Astrocyte (in vitro differentiated cells and primary cell): ENCODE results near the gene BSG.

ENCODE experiments used
- EZH2 ChIP-seq: IDR thresholded peaks from 2 replicates; pipeline ENCODE4 v1.6.1; 2012; ENCODE audit warnings: mild to moderate bottlenecking, low read length, inconsistent platforms; ENCODE audit not compliant: insufficient read depth
- TF ChIP-seq, protein P1 (sequence below): IDR thresholded peaks from 2 replicates; pipeline ENCODE4 v1.5.1; 2011; ENCODE audit warnings: low read depth, mild to moderate bottlenecking, inconsistent platforms, low read length, moderate library complexity; ENCODE audit not compliant: insufficient read depth

DNA sequence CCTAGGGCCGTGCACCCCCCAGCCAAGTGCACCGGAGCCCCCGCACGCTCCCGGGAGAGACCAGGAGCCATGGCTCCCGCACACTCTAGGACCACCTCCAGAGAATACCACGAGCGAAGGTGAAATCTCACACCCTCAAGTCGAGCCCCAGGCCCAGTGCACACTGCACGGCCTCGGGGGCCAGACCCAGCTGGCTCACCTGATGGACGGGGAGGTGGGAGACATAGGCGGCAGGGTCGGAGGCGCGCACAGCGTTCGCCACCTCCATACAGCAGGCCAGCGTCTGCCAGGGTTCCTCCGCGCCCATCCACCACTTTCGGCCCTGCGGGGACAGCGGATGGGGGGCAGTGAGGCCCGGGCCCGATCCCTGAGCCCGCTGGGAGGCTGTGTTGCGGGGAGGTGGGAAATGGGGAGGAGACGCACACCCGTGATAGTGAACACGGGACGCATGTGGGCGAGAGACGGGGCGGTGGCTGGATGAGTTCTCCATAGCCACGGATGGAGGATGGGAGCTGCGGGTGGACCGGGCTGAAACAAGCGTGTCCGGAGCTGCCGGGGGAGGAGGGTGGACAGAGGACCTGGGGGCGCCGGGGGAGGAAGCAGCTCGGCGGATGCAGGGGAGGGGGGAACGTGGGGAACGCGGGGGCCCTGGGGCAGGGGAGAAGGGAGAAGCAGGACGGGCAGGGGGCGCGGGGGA is 47.9 kb downstream of the BSG start:
- TF ChIP-seq, protein P1, sequence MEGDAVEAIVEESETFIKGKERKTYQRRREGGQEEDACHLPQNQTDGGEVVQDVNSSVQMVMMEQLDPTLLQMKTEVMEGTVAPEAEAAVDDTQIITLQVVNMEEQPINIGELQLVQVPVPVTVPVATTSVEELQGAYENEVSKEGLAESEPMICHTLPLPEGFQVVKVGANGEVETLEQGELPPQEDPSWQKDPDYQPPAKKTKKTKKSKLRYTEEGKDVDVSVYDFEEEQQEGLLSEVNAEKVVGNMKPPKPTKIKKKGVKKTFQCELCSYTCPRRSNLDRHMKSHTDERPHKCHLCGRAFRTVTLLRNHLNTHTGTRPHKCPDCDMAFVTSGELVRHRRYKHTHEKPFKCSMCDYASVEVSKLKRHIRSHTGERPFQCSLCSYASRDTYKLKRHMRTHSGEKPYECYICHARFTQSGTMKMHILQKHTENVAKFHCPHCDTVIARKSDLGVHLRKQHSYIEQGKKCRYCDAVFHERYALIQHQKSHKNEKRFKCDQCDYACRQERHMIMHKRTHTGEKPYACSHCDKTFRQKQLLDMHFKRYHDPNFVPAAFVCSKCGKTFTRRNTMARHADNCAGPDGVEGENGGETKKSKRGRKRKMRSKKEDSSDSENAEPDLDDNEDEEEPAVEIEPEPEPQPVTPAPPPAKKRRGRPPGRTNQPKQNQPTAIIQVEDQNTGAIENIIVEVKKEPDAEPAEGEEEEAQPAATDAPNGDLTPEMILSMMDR, result no peak
- no peak for TF ChIP-seq EZH2
